Activated CD4-positive, CD25-positive, alpha-beta regulatory T cell treated with anti-CD3 and anti-CD28 coated beads, Interleukin-2, amount 50 U/mL, for 72 hours (primary cell): ENCODE results near the gene BAIAP3.

Experiments used
- DNase-seq: peaks from one replicate; pipeline ENCODE4 v3.0.0; 2021

BAIAP3 gene

GRCh38 chr16:1395444-1396031, 62.1 kb downstream of the BAIAP3 start:
- DNase-seq, result no peak

GRCh38 chr16:1397779-1398178, 64.3 kb downstream of the BAIAP3 start:
- DNase-seq, result no peak

GRCh38 chr16:1398351-1398750, 64.9 kb downstream of the BAIAP3 start:
- DNase-seq, result no peak
